PFSK-1 (cell line): ENCODE measurements around the gene CPA3.

ENCODE experiments used
- FOXP2 ChIP-seq: optimal IDR thresholded peaks from 2 replicates; pipeline ENCODE3; 2011; ENCODE audit warnings: borderline replicate concordance, control low read depth, inconsistent platforms; ENCODE audit not compliant: insufficient read depth; ENCODE audit errors: extremely low read length, extremely low read depth
- POLR2AphosphoS5 ChIP-seq: IDR thresholded peaks from 2 replicates; pipeline ENCODE4 v1.6.1; 2012; ENCODE audit warnings: low read depth, mild to moderate bottlenecking, control low read depth, low read length, moderate library complexity
- REST ChIP-seq, 2 experiments: IDR thresholded peaks; 2 replicates each; pipeline versions ENCODE4 v1.6.1 to v1.8.0; 2011 to 2012; ENCODE audit warnings: low read depth in 2 of 2, low read length in 2 of 2, control low read depth in 1 of 2, inconsistent platforms in 1 of 2, mild to moderate bottlenecking in 1 of 2, moderate library complexity in 1 of 2; ENCODE audit not compliant: insufficient read depth in 1 of 2
- SIN3A ChIP-seq: IDR thresholded peaks from 2 replicates; pipeline ENCODE4 v1.6.1; 2012; ENCODE audit warnings: mild to moderate bottlenecking, low read length, moderate library complexity, borderline replicate concordance; ENCODE audit not compliant: insufficient read depth
- TAF1 ChIP-seq: IDR thresholded peaks from 2 replicates; pipeline ENCODE4 v1.6.1; 2012; ENCODE audit warnings: low read length, control low read depth, borderline replicate concordance; ENCODE audit not compliant: insufficient read depth

GRCh38 chr3:148937467-148938255, 72.6 kb downstream of the CPA3 start:
- TF ChIP-seq FOXP2 (no peak), SIN3A (no peak), REST (IDR thresholded peaks at IDR 0.05; ENCODE audit: insufficient read depth in 1 of 2, low read depth in 2 of 2, low read length in 2 of 2) (no peak), POLR2AphosphoS5 (no peak), TAF1 (no peak)
